GM19240 (cell line): Measurements from ENCODE around the gene TMEM255B.

Experiments used
- DNase-seq: peaks from one replicate; pipeline ENCODE4 v3.0.0; 2011; ENCODE audit warnings: low spot score; ENCODE audit not compliant: insufficient read length

TMEM255B gene

DNA sequence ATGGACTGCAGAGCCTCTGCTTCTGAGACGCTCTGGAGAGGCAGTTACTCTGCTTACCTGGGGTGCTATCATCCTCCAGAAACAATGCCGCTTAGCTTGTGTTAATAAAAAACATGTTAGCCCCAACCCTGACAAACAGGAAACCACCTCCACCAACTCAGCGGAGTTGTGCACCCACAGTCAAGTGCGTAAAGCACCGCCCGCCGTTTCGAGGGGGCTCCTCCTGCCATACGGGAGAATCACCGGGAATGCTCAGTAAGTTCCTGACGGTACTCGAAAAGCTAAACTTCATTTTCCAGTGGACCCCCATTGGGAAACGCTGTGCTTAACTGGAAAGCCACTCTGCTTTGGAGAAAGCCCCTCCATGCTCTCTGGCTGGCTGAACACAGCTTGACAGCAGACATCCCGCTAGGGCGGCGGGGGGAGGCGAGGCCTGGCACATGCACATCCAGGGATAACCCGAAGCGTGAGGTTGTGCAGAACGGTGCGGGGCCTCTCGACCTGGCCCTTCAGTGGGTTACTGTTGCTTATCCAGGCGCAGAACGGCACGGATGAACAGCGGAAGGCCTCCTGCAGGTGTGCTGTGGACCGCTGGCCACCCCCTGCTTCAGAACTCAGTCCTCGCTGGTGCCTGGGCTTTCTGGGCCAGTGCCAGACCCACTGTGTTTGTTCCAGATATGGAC lies 87.8 kb downstream of the TMEM255B start:
- no peak for DNase-seq

GRCh38 chr13:113848020-113848419 lies 89.0 kb downstream of the TMEM255B start:
- no peak for DNase-seq

DNA sequence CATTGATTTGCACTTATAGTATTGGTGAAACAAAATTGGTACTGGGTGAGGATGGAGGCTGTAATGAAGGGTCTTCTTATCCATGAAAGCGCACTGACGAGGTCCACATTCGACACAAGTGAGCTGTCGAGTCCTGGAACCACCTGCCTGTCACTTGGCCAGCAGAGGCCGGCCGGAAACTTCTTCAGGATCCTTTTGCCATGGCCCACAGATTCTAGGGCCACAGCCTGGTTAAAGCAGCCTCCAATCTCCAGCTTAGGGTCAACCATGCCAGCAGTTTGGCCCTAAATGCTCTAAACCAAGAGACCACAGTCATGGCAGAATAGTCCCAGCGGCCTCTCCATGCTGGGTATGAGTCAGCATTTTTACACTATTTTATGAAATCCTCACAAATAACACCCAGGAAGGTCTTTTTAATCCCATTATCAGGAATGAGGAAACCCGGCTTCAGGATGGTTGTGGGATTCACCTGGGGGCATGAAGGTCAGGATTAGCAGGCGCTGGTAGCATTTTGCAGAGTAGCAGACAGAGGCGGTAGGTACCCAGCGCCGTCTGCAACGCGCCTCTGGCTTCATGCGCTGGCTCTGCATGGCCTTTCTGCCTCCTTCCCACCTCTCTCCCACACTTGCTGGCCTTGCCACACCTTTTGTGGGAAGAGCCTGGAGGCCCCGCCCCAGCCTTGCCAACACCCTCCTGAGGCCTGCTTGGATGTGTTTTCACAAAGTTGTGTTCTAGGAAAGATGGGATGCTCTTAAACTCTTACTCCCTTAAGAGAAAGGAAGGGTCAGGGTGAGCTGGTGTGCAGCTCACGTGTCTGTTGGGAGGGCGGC lies 89.6 kb downstream of the TMEM255B start:
- no peak for DNase-seq

DNA sequence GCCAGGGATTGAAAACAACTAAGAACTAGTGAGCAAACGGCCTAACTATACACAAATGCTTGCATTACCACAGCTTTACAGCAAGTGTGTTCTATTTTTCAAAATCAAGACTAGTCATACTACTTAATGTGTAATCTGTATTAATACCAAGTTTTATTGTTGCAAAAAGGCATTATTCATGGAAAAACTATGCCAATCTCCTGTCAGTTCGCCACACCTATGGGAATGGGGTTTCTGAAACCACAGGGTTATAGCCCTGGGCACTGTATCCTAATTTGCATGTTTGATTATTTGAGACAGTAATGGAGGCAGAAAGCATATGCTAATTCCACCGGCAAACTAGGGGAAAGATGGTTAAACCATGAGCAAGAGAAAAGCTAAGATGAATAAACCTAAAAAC lies 90.5 kb downstream of the TMEM255B start:
- DNase-seq: no peak

- DNase-seq: no peak
These were observed 91.1 kb downstream of the TMEM255B start for GRCh38 chr13:113849981-113850721.

DNA sequence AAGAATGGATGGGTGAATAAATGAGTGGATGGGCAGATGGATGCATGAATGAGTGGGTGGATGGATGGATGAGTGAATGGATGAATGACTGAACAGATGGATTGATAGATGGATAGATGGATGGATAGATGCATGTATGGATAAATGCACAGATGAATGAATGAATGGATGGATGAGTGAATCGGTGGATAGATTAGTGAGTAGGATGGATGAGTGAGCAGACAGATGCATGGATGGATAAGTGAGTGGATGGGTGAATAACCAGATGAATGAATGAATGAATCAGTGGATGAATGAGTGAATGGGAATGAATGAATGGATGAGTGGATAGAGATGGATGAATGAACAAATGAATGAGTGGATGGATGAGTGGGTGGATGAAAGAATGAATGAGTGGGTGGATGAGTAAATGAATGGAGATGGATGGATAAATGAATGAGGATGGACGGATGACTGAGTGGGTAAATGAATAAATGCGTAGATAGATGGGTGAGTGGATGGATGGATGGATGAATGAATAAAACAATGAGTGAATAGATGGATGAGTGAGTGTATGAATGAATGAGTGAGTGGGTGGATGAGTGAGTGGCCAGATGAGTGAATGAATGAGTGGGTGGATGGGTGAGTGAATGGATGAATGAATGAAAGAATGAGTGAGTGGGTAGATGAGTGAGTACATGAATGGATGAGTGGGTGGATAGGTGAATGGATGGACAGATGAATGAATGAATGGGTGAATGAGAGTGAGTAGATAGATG lies 91.9 kb downstream of the TMEM255B start:
- DNase-seq: no peak

- no peak for DNase-seq
These were observed 92.4 kb downstream of the TMEM255B start for GRCh38 chr13:113851480-113851803.

GRCh38 chr13:113851826-113852535 lies 93.0 kb downstream of the TMEM255B start:
- no peak for DNase-seq

GRCh38 chr13:113852536-113853517 lies 93.8 kb downstream of the TMEM255B start:
- no peak for DNase-seq

GRCh38 chr13:113853518-113854237 lies 94.7 kb downstream of the TMEM255B start:
- no peak for DNase-seq

DNA sequence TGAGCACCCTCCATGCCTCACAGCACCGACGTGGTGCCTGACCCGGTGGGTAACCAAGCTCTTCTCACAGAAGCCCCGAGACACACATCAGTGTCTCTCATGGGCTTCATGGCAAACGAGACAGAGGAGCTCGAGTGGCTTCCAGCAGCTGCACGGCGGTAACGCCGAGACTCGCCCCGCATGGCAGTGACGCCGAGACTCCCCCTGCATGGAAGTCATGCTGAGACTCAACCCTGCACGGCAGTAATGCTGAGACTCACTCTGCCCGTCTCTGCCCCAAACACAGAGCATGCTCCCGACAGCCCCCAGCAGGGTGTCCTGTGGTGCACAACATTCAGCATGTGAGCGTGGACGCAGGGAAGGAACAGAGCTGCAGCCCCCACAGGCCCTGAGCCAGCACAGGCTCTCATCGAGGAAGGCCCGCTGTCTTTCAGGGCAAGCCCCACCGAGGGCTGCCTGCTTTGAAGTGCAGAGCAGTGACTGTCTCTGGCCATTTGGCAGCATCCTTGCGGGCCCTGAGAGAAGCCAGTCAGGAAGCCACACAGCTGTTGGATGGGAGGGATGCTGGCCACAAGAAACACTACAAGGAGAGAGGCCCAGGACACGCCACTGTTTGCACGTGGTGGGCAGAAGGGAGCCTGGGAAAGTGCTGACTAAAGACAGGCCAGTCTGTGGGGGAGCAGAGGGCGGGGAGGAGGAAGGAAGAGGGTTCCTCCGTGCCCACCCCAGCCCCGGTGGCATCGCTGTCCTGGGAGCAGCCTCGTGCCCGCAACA lies 95.4 kb downstream of the TMEM255B start:
- DNase-seq: no peak

- DNase-seq: no peak
These were observed 96.2 kb downstream of the TMEM255B start for GRCh38 chr13:113855012-113855921.

GRCh38 chr13:113855931-113856715 lies 97.1 kb downstream of the TMEM255B start:
- DNase-seq: no peak

GRCh38 chr13:113856716-113857065 lies 97.7 kb downstream of the TMEM255B start:
- no peak for DNase-seq

GRCh38 chr13:113857531-113858195 lies 98.6 kb downstream of the TMEM255B start:
- DNase-seq: no peak
